AML-193 (cell line): ENCODE data around the gene DDX24.

Source experiments
- DNase-seq, 2 experiments: peaks; one replicate each; lab custom pipeline; 2025; lab: John Stamatoyannopoulos, UW

DDX24 gene

GRCh38 chr14:94010625-94011024, 70.4 kb downstream of the DDX24 start:
- no peak for DNase-seq

- DNase-seq: no peak
Observed at GRCh38 chr14:94009767-94010166, 71.2 kb downstream of the DDX24 start.

- no peak for DNase-seq
Observed at GRCh38 chr14:94008234-94008633, 72.8 kb downstream of the DDX24 start.

GRCh38 chr14:94005324-94006073, 75.5 kb downstream of the DDX24 start:
- DNase-seq: no peak

- no peak for DNase-seq
Observed at GRCh38 chr14:94004015-94004414, 77.0 kb downstream of the DDX24 start.

GRCh38 chr14:94003397-94003796, 77.6 kb downstream of the DDX24 start:
- DNase-seq: no peak

GRCh38 chr14:94001501-94002396, 79.3 kb downstream of the DDX24 start:
- DNase-seq: peak; percentile 41 to 51

GRCh38 chr14:94001016-94001415, 80.0 kb downstream of the DDX24 start:
- DNase-seq: no peak

- no peak for DNase-seq
Observed at GRCh38 chr14:94000267-94000666, 80.7 kb downstream of the DDX24 start.

GRCh38 chr14:93999573-93999972, 81.4 kb downstream of the DDX24 start:
- no peak for DNase-seq

GRCh38 chr14:93998871-93999403, 82.1 kb downstream of the DDX24 start:
- DNase-seq: no peak
